Right lobe of liver (tissue), 6 donors: ENCODE results near the gene SCRN3. TPM values are rescaled to one million over a fixed set of nuclear protein-coding genes. Genes with fewer than 3 reads are reported as not detected.
"Not testable (repeated sequence)": the region's sequence is repeated elsewhere in the genome, so short reads cannot be mapped to it uniquely, and the experiment has no call there.

ENCODE experiments used
- ATAC-seq, 4 donors: fragments of 200-7000 bp; cut with Tn5 transposase; one replicate each; pipeline ENCODE4 v1.9.1; 2020; ENCODE audit warnings: mild to moderate bottlenecking in 4 of 4, moderate library complexity in 4 of 4
- DNase-seq, 3 donors: peaks; one replicate each; pipeline ENCODE4 v3.0.0-alpha.2; 2020
- H3K27ac ChIP-seq, 3 donors: fragments of 200-600 bp; one replicate each; pipeline ENCODE4 v1.8.0; 2022
- H3K27me3 ChIP-seq, 2 donors: fragments of 200-600 bp; one replicate each; pipeline ENCODE4 v1.8.0; 2022
- H3K36me3 ChIP-seq, 4 donors: fragments of 200-600 bp; sonication (generic) in 1 of 4; one replicate each; pipeline versions ENCODE4 v1.5.1 to v1.8.0; 2017 to 2022; ENCODE audit warnings: control low read depth in 1 of 4
- H3K4me1 ChIP-seq, 4 donors: fragments of 200-600 bp; sonication (generic) in 1 of 4; one replicate each; pipeline versions ENCODE4 v1.5.1 to v1.8.0; 2017 to 2022; ENCODE audit warnings: control low read depth in 1 of 4
- H3K4me3 ChIP-seq, 3 donors: fragments of 200-600 bp; one replicate each; pipeline ENCODE4 v1.8.0; 2022
- H3K9me3 ChIP-seq, 4 donors: fragments of 200-600 bp; sonication (generic) in 1 of 4; one replicate each; pipeline versions ENCODE4 v1.5.1 to v1.8.0; 2017 to 2022; ENCODE audit warnings: control low read depth in 1 of 4
- CTCF ChIP-seq, 4 donors: fragments of 200-600 bp in 3 of 4; fragments of 450-650 bp in 1 of 4; IDR thresholded peaks; one replicate each; pipeline versions ENCODE4 v1.5.1 to v1.8.0; 2016 to 2022; ENCODE audit warnings: antibody characterized with exemption in 4 of 4, mild to moderate bottlenecking in 2 of 4
- POLR2A ChIP-seq: fragments of 450-650 bp; IDR thresholded peaks from one replicate; pipeline ENCODE4 v1.6.1; 2017; ENCODE audit warnings: antibody characterized with exemption, mild to moderate bottlenecking
- WGBS: methylation state at CpG from one replicate; pipeline ENCODE4 v1.1.6; 2018; ENCODE audit warnings: low coverage, low lambda C conversion rate; ENCODE audit not compliant: insufficient coverage; ENCODE audit errors: missing lambda C conversion rate; 5-methylcytosine and 5-hydroxymethylcytosine counted together
- intact Hi-C, 2 donors: fragments of 100-400 bp; cut with DNase I; formaldehyde crosslinking; loops; one replicate each; pipeline versions ENCODE4 v1.11.2 to v1.14.1; 2022
- total RNA-seq, 6 experiments: library from RNA; depleted of rRNA in 2 of 6; stranded (reverse); fragments of >200 nt in 2 of 6; fragmentation: NEBNext Ultra II Directional in 3 of 6; extraction: Animal tissue kit (Norgen Biotek cat#: 25700) in 3 of 6; gene quantifications; one replicate each; pipeline versions ENCODE4 v1.1.0 to v1.2.4, GENCODE V29; 2016 to 2023
- donor health status: DM: no; HTN: yes; CAD: no.
- donor health status: DM: no; HTN: no; CAD: no.
- donor health status: DM: no; HTN: no; CAD: no.
- donor health status: DM: no; HTN: yes; CAD: no.
- donor health status: DM: no; HTN: yes; CAD: no.

SCRN3 gene
- total RNA-seq, 6 experiments from 2014 or later: 13.9 to 21.1 (median 15.7) TPM

GRCh38 chr2:174399171-174399570 lies 3.6 kb downstream of the SCRN3 start:
- DNase-seq (no peak), ATAC-seq (no peak)
- intact Hi-C loops: no loop called here
- H3K27ac ChIP-seq: no peak overlapping the region
- peaks cover 0 to 25% (median 4%) of the 10 kb centered on the region in 4 donors for H3K36me3 ChIP-seq
- TF ChIP-seq CTCF (IDR thresholded peaks at IDR 0.05) (no peak), POLR2A (no peak)
- H3K4me3 ChIP-seq: no peak overlapping the region
- no peaks in the 10 kb centered on the region for H3K27me3 ChIP-seq
- H3K9me3 ChIP-seq: no peaks in the 10 kb centered on the region
- H3K4me1 ChIP-seq: peaks cover 0 to 15% (median 3%) of the 10 kb centered on the region in 4 donors
- WGBS: 80% methylated on average over 1 of the region's 1 CpG

- no peak for DNase-seq
- H3K4me1 ChIP-seq: peaks cover 0 to 9% (median 0%) of the 10 kb centered on the region in 4 donors
- no peak overlapping the region for H3K27ac ChIP-seq
- peaks cover 0 to 26% (median 4%) of the 10 kb centered on the region in 4 donors for H3K36me3 ChIP-seq
- ATAC-seq: no peak
- intact Hi-C loops: no loop called here
- H3K4me3 ChIP-seq: no peak overlapping the region
- no peaks in the 10 kb centered on the region for H3K9me3 ChIP-seq
- no peak for TF ChIP-seq POLR2A
- no peak for TF ChIP-seq CTCF (IDR thresholded peaks at IDR 0.05)
- no peaks in the 10 kb centered on the region for H3K27me3 ChIP-seq
Measured at GRCh38 chr2:174400853-174401252, 5.3 kb downstream of the SCRN3 start.

- Histone ChIP-seq H3K4me1 (no peaks in the 10 kb centered on the region), H3K27me3 (no peaks in the 10 kb centered on the region), H3K4me3 (no peak overlapping the region), H3K27ac (no peak overlapping the region), H3K9me3 (no peaks in the 10 kb centered on the region), H3K36me3 (peaks cover 0 to 26% (median 4%) of the 10 kb centered on the region in 4 donors)
- TF ChIP-seq CTCF (IDR thresholded peaks at IDR 0.05) (no peak), POLR2A (no peak)
- DNase-seq (no peak), ATAC-seq (no peak)
- intact Hi-C loops: no loop called here
Measured at GRCh38 chr2:174403628-174404027, 8.1 kb downstream of the SCRN3 start.

GRCh38 chr2:174410039-174410438 lies 14.5 kb downstream of the SCRN3 start:
- H3K4me3 ChIP-seq: peak overlapping the region in 1 of 3 donors; percentile 38

GRCh38 chr2:174412256-174412655 lies 16.7 kb downstream of the SCRN3 start:
- Histone ChIP-seq H3K36me3 (no peaks in the 10 kb centered on the region), H3K27me3 (no peaks in the 10 kb centered on the region), H3K27ac (no peak overlapping the region), H3K4me3 (no peak overlapping the region), H3K4me1 (no peaks in the 10 kb centered on the region), H3K9me3 (no peaks in the 10 kb centered on the region)
- TF ChIP-seq CTCF (IDR thresholded peaks at IDR 0.05): no peak
- TF ChIP-seq POLR2A: no peak
- DNase-seq: no peak
- intact Hi-C loops: no loop called here
- ATAC-seq: no peak

More at GRCh38 chr2:174410039-174410438, 14.5 kb downstream of the SCRN3 start:
- H3K4me1 ChIP-seq, H3K27me3 ChIP-seq, ATAC-seq, H3K27ac ChIP-seq, DNase-seq, intact Hi-C loops, H3K36me3 ChIP-seq, H3K9me3 ChIP-seq: not testable (repeated sequence)
- WGBS: 74% methylated on average over 10 of the region's 31 CpGs
